Mucosa of descending colon (tissue), 3 donors: Measurements from ENCODE around the gene DSE. TPM values are rescaled to one million over a fixed set of nuclear protein-coding genes. Genes with fewer than 3 reads are reported as not detected.

ENCODE experiments used
- ATAC-seq: fragments of 200-7000 bp; cut with Tn5 transposase; one replicate; pipeline ENCODE4 v1.9.1; 2020; ENCODE audit warnings: mild to moderate bottlenecking, moderate library complexity
- DNase-seq, 3 donors: peaks; one replicate each; pipeline ENCODE4 v3.0.0-alpha.2; 2020
- H3K36me3 ChIP-seq: fragments of 200-600 bp; one replicate; pipeline ENCODE4 v1.8.0; 2021; ENCODE audit warnings: low read depth, mild to moderate bottlenecking
- H3K4me1 ChIP-seq: fragments of 200-600 bp; one replicate; pipeline ENCODE4 v1.8.0; 2021; ENCODE audit warnings: low read depth, mild to moderate bottlenecking
- H3K4me3 ChIP-seq: fragments of 200-600 bp; one replicate; pipeline ENCODE4 v1.8.0; 2021; ENCODE audit warnings: mild to moderate bottlenecking
- H3K9me3 ChIP-seq: fragments of 200-600 bp; one replicate; pipeline ENCODE4 v1.8.0; 2021; ENCODE audit warnings: mild to moderate bottlenecking
- intact Hi-C, 2 donors: fragments of 100-400 bp; cut with DNase I in 1 of 2; cut with micrococcal nuclease in 1 of 2; formaldehyde crosslinking; loops; one replicate each; pipeline versions ENCODE4 v1.11.0 to v1.11.1; 2022; cut with DNase I, micrococcal nuclease
- total RNA-seq, 3 donors: library from RNA; stranded (reverse); fragmentation: NEBNext Ultra II Directional in 2 of 3; extraction: Animal tissue kit (Norgen Biotek cat#: 25700) in 2 of 3; gene quantifications; one replicate each; pipeline versions ENCODE4 v1.2.1 to v1.2.4, GENCODE V29; 2021 to 2023
- TF ChIP-seq, protein P1 (sequence below): fragments of 200-600 bp; IDR thresholded peaks from one replicate; pipeline ENCODE4 v1.8.0; 2022; ENCODE audit warnings: antibody characterized with exemption, mild to moderate bottlenecking
- donor health status: DM: no; HTN: no; CAD: no; lungs with moderate emphysema.
- donor health status: DM: no; HTN: no; CAD: no.
- donor health status: DM: no; HTN: yes; CAD: no.

Gene DSE
- total RNA-seq, 3 donors from 2014 or later = 6.3 to 23.8 (median 14.4) TPM

DNA sequence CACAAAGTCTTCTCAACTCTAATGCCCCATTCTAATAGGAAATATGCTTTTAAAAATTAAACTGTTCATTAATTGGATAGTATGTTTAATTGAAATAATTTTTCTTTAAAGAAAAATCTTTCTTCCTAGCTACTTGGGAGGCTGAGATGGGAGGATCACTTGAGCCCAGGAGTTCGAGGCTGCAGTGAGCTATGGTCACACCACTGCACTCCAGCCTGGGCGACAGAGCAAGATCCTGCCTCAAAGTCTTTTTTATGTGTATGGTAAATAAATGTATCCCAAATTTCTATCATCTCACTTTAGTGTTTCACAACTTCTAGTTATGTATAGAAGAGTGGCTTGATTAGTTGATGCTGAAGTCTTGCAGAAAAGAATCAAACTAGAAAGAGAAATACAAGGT is 4.5 kb downstream of the DSE start:
- ATAC-seq = no peak
- TF ChIP-seq, protein P1, sequence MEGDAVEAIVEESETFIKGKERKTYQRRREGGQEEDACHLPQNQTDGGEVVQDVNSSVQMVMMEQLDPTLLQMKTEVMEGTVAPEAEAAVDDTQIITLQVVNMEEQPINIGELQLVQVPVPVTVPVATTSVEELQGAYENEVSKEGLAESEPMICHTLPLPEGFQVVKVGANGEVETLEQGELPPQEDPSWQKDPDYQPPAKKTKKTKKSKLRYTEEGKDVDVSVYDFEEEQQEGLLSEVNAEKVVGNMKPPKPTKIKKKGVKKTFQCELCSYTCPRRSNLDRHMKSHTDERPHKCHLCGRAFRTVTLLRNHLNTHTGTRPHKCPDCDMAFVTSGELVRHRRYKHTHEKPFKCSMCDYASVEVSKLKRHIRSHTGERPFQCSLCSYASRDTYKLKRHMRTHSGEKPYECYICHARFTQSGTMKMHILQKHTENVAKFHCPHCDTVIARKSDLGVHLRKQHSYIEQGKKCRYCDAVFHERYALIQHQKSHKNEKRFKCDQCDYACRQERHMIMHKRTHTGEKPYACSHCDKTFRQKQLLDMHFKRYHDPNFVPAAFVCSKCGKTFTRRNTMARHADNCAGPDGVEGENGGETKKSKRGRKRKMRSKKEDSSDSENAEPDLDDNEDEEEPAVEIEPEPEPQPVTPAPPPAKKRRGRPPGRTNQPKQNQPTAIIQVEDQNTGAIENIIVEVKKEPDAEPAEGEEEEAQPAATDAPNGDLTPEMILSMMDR = no peak
- Histone ChIP-seq H3K36me3 (no peaks in the 10 kb centered on the region), H3K4me3 (no peak overlapping the region), H3K4me1 (peaks cover 12% of the 10 kb centered on the region), H3K9me3 (no peaks in the 10 kb centered on the region)
- DNase-seq = no peak
- intact Hi-C loops = no loop called here

DNA sequence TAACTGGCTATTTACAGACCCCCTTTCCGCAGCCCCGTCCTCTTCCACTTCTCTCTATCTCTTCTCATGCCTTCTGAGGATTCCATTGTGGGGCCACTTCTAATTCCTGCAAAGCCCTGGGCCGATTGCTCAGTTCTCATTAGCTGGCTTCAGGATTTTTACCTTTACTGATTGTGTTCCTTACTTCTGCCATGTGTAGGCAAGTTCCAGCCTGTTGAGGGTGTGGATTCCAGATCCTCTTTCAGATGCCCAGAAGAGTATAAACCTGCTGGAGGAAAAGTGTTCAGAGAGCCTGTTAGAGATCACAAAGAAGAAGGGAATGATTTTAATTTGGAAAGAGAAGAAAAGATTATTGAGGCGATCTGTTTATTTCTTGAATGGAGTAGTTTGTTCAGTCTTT is 5.4 kb downstream of the DSE start:
- H3K4me3 ChIP-seq = no peak overlapping the region
- H3K4me1 ChIP-seq = peaks cover 18% of the 10 kb centered on the region
- ATAC-seq (no peak), DNase-seq (no peak)
- TF ChIP-seq, protein P1 = no peak
- H3K36me3 ChIP-seq = no peaks in the 10 kb centered on the region
- no peaks in the 10 kb centered on the region for H3K9me3 ChIP-seq
- intact Hi-C loops = no loop called here

DNA sequence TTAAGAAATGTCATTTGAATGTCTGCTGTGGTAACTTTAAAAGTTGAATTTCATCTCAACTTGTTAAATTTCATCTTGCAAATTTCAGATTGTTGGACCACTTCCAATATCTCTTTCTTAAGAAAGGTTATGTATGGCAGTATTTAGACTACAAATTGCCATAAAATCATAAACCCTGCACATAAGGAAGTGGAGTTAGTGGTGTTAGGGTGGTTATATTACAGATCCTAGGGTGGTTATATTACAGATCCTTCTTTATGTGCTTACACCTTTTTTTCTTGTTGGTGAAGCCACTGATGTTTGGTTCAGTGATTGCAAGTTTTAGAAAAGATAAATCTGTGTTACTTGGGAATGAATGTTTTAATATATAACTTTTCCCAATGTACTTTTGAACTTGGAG is 9.0 kb downstream of the DSE start:
- intact Hi-C loops = no loop called here
- no peak for DNase-seq
- no peak overlapping the region for H3K4me3 ChIP-seq
- peak; percentile 87 for ATAC-seq
- no peaks in the 10 kb centered on the region for H3K9me3 ChIP-seq
- no peaks in the 10 kb centered on the region for H3K36me3 ChIP-seq
- TF ChIP-seq, protein P1 = no peak
- peaks cover 15% of the 10 kb centered on the region for H3K4me1 ChIP-seq

DNA sequence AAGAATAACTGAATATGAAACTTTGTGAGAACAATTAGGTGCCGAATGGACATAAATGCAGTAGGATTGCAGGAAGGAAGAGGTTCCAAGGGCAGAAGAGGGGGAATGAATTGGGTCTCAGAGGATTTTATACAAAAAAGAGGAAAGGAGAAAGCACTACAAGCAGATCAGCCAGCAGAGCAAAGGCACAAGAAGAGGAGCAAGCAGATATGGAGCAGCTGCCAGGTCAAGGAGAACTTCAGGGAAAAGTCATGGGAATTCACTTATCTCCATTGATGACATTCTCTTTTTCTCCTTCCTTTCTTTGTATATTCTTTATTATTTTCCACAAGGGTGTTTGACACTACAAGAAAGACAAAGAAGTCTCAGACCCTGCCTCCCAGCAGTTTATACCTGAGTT is 9.6 kb downstream of the DSE start:
- no peak for ATAC-seq
- Histone ChIP-seq H3K9me3 (no peaks in the 10 kb centered on the region), H3K4me3 (no peak overlapping the region), H3K36me3 (no peaks in the 10 kb centered on the region), H3K4me1 (peaks cover 15% of the 10 kb centered on the region)
- TF ChIP-seq, protein P1 = no peak
- DNase-seq = no peak
- intact Hi-C loops = no loop called here

DNA sequence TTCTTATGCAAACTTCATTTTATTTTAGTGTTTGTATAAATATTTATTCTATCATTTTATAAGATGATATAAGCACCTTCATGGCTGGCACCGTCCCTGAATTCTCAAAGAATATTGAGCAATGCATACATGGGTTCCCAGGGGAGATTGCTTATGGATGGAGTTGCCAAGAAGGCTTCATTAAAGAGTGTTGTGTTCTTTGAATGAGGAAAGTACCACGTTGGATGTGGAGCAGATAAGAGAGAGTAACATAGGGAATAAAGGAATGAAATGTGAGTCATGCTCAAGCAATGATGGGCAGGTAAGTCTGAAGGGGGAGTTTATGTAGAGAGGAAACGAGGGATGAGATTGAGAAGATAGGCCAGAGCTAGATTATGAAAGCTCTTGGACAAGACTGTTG is 10.3 kb downstream of the DSE start:
- intact Hi-C loops = no loop called here
- Histone ChIP-seq H3K4me1 (peaks cover 15% of the 10 kb centered on the region), H3K4me3 (no peak overlapping the region), H3K36me3 (no peaks in the 10 kb centered on the region), H3K9me3 (no peaks in the 10 kb centered on the region)
- peak in 1 of 3 donors; percentile 44 for DNase-seq
- peak; percentile 83 for ATAC-seq
- TF ChIP-seq, protein P1 = no peak

DNA sequence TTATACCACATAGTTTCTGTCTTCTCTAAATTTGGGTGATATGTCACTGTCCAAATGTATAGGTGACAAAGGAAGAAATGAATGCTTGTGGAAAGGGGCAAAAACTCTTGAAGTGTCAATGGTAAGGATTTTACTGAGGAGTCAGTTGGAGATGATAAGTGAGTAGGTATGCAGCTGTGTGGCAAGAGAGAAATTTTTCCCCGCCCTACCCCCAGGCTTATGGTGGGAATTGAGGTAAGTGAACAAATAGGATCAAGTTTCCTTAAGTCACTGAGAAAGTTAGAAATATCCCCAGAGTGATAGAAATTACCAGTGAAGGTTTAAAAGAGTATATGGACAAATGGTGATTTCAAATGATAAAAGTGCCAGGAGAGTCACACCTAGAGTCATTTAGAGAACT is 11.8 kb downstream of the DSE start:
- Histone ChIP-seq H3K9me3 (no peaks in the 10 kb centered on the region), H3K4me1 (peaks cover 15% of the 10 kb centered on the region), H3K36me3 (no peaks in the 10 kb centered on the region), H3K4me3 (no peak overlapping the region)
- TF ChIP-seq, protein P1 = no peak
- intact Hi-C loops = no loop called here
- ATAC-seq = no peak
- no peak for DNase-seq
